Mucosa of gallbladder (tissue), 1 donor: ENCODE results near the gene KEAP1. TPM values are rescaled to one million over a fixed set of nuclear protein-coding genes. Genes with fewer than 3 reads are reported as not detected.

Experiments
- DNase-seq: peaks from one replicate; pipeline ENCODE4 v3.0.0-alpha.2; 2020; ENCODE audit warnings: low spot score
- total RNA-seq: library from RNA; stranded (reverse); gene quantifications from one replicate; pipeline ENCODE4 v1.2.1, GENCODE V29; 2021
- donor health status: DM: no; HTN: no; CAD: no.

KEAP1 gene
- total RNA-seq, 1 donor from 2014 or later, result 81.7 TPM

DNA sequence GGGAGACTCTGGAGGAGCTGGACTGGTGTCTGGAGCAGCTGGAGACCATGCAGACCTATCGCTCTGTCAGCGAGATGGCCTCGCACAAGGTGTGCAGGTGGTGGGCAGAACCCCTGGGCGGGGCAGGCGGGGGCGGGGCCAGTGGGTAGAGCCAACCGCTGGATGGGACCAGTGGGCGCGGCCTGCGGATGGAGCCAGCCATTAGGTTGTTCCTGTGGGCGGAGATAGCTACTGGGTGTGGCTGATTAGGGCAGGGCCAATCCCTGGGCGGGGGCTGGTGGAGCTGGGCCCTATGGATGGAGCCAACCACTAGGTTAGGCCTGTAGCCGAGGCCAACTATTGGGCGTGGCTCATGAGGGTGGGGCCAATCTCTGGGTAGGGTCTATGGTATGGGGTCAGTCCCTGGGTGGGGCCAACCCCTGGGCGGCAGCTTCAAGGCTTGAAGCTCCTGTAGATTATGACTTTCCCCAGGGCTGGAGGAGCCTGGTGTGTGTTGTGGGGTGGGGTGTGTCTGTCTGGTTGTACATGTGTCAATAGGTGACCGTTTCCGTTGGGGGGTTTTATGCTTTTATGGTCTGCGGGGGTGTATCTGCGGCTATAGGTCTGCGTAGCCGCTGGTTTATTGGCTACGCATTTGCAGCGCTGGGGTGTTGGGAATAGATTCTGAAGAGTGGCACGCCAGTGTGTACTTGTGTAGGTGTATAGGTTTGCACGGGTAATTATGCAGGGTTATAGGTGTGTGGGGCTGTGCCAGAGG lies 52.1 kb downstream of the KEAP1 start:
- DNase-seq, result no peak

- DNase-seq, result no peak
Observed at GRCh38 chr19:10450191-10450852, 52.8 kb downstream of the KEAP1 start.

DNA sequence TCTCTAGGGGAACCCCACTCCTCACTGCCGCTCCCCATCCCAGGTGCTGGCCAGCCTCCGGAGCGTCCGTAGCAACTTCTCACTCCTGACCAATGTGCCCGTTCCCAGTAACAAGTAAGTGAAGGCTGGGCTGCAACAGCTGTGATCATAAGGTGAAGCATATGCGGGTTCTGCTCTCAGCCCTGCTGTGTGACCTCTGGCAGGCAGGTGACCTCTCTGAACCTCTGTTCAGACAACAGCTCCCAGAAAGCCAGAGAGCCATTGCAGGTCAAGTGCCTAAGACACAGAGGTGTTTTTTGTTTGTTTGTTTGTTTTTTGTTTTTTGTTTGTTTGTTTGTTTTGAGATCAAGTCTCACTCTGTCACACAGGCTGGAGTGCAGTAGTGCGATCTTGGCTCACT lies 54.1 kb downstream of the KEAP1 start:
- no peak for DNase-seq

GRCh38 chr19:10442698-10443097 lies 60.5 kb downstream of the KEAP1 start:
- DNase-seq, result no peak

GRCh38 chr19:10439588-10439987 lies 63.6 kb downstream of the KEAP1 start:
- DNase-seq, result no peak

Other genes with a start within 250 kb of the KEAP1 start
- 8.5 TPM for gene ICAM1, start 232.2 kb downstream of the KEAP1 start, total RNA-seq
- gene ICAM4, start 216.4 kb downstream of the KEAP1 start, total RNA-seq, result 0.72 TPM
- gene ICAM5, start 213.4 kb downstream of the KEAP1 start, total RNA-seq, result 0.49 TPM
- gene ZGLP1, start 193.5 kb downstream of the KEAP1 start, total RNA-seq, result 7.3 TPM
- gene FDX2, start 187.3 kb downstream of the KEAP1 start, total RNA-seq, result 21.8 TPM
- gene RAVER1, start 169.8 kb downstream of the KEAP1 start, total RNA-seq, result 44.6 TPM
- 14.7 TPM for gene ICAM3, start 163.7 kb downstream of the KEAP1 start, total RNA-seq
- gene TYK2, start 122.8 kb downstream of the KEAP1 start, total RNA-seq, result 142 TPM
- 138 TPM for gene CDC37, start 99.8 kb downstream of the KEAP1 start, total RNA-seq
- 15.6 TPM for gene PDE4A, start 82.8 kb downstream of the KEAP1 start, total RNA-seq
- 0.20 TPM for gene S1PR5, start 14.1 kb upstream of the KEAP1 start, total RNA-seq
- 29.5 TPM for gene ATG4D, start 40.5 kb upstream of the KEAP1 start, total RNA-seq
- gene KRI1, start 62.7 kb upstream of the KEAP1 start, total RNA-seq, result 21.1 TPM
- 6.2 TPM for gene CDKN2D, start 65.6 kb upstream of the KEAP1 start, total RNA-seq
- 88.3 TPM for gene AP1M2, start 84.0 kb upstream of the KEAP1 start, total RNA-seq
- gene SLC44A2, start 122.2 kb upstream of the KEAP1 start, total RNA-seq, result 223 TPM
- gene ILF3, start 151.0 kb upstream of the KEAP1 start, total RNA-seq, result 162 TPM
- 48.2 TPM for gene QTRT1, start 198.1 kb upstream of the KEAP1 start, total RNA-seq
- gene DNM2, start 214.7 kb upstream of the KEAP1 start, total RNA-seq, result 227 TPM